ENCODE data around the gene MYH7. TPM values are rescaled to one million over a fixed set of nuclear protein-coding genes. Genes with fewer than 3 reads are reported as not detected.

The MYH7 gene
- total and polyA plus RNA-seq, 4 donors, result 0.02 to 0.42 (median 0.04) TPM

GRCh38 chr14:23444314-23444713, 8.9 kb upstream of the MYH7 start:
- Histone ChIP-seq H3K4me3 (ENCODE audit: low read depth in 1 of 3, low read length in 3 of 3) (no peak overlapping the region), H3K4me1 (ENCODE audit: control insufficient read depth in 4 of 4, insufficient read depth in 4 of 4, low read length in 3 of 4) (no peaks in the 10 kb centered on the region), H3K27ac (ENCODE audit: low read depth in 1 of 2, low read length in 2 of 2) (no peak overlapping the region), H3K36me3 (ENCODE audit: control insufficient read depth in 4 of 4, insufficient read depth in 3 of 4, low read depth in 1 of 4, low read length in 3 of 4) (no peaks in the 10 kb centered on the region), H3K9me3 (ENCODE audit: control insufficient read depth in 4 of 4, low read length in 3 of 4) (no peaks in the 10 kb centered on the region), H3K27me3 (ENCODE audit: control insufficient read depth in 4 of 4, insufficient read depth in 4 of 4, low read length in 3 of 4) (no peaks in the 10 kb centered on the region), H3K9ac (ENCODE audit: low read depth in 1 of 2, low read length in 2 of 2) (no peak overlapping the region)
- TF ChIP-seq TAF1 (conservative IDR thresholded peaks at IDR 0.05), result no peak
- TF ChIP-seq GABPA (IDR thresholded peaks at IDR 0.05 in 1 of 2, conservative IDR thresholded peaks at IDR 0.05 in 1 of 2), result no peak
- no peak for TF ChIP-seq FOXA2 (IDR thresholded peaks at IDR 0.05)
- TF ChIP-seq CTCF (IDR thresholded peaks at IDR 0.05; ENCODE audit: low read depth, low read length, missing input control), result no peak
- no peak for TF ChIP-seq ATF3 (IDR thresholded peaks at IDR 0.05)
- no peak for TF ChIP-seq YY1 (IDR thresholded peaks at IDR 0.05)
- TF ChIP-seq JUND (IDR thresholded peaks at IDR 0.05), result no peak
- TF ChIP-seq NR2F2 (IDR thresholded peaks at IDR 0.05), result no peak
- TF ChIP-seq HNF4G (IDR thresholded peaks at IDR 0.05), result no peak
- TF ChIP-seq RXRA (IDR thresholded peaks at IDR 0.05), result no peak
- no peak for DNase-seq (ENCODE audit: low spot score)
- 56% methylated on average over 1 of the region's 1 CpG for WGBS

- Histone ChIP-seq H3K9ac (ENCODE audit: low read depth in 1 of 2, low read length in 2 of 2) (no peak overlapping the region), H3K4me3 (ENCODE audit: low read depth in 1 of 3, low read length in 3 of 3) (no peak overlapping the region), H3K27ac (ENCODE audit: low read depth in 1 of 2, low read length in 2 of 2) (no peak overlapping the region), H3K9me3 (ENCODE audit: control insufficient read depth in 4 of 4, low read length in 3 of 4) (no peaks in the 10 kb centered on the region), H3K4me1 (ENCODE audit: control insufficient read depth in 4 of 4, insufficient read depth in 4 of 4, low read length in 3 of 4) (no peaks in the 10 kb centered on the region), H3K36me3 (ENCODE audit: control insufficient read depth in 4 of 4, insufficient read depth in 3 of 4, low read depth in 1 of 4, low read length in 3 of 4) (no peaks in the 10 kb centered on the region), H3K27me3 (ENCODE audit: control insufficient read depth in 4 of 4, insufficient read depth in 4 of 4, low read length in 3 of 4) (no peaks in the 10 kb centered on the region)
- 67% methylated on average over 6 of the region's 6 CpGs for WGBS
- DNase-seq (ENCODE audit: low spot score), result no peak
- TF ChIP-seq CTCF (IDR thresholded peaks at IDR 0.05; ENCODE audit: low read depth, low read length, missing input control) (no peak), GABPA (IDR thresholded peaks at IDR 0.05 in 1 of 2, conservative IDR thresholded peaks at IDR 0.05 in 1 of 2) (no peak), TAF1 (conservative IDR thresholded peaks at IDR 0.05) (no peak), ATF3 (IDR thresholded peaks at IDR 0.05) (no peak), REST (IDR thresholded peaks at IDR 0.05) (no peak), JUND (IDR thresholded peaks at IDR 0.05) (no peak), MAX (IDR thresholded peaks at IDR 0.05) (no peak), FOXA2 (IDR thresholded peaks at IDR 0.05) (no peak), FOXA1 (IDR thresholded peaks at IDR 0.05) (no peak), EGR1 (IDR thresholded peaks at IDR 0.05; ENCODE audit: low read depth in 2 of 2) (no peak), NR2F2 (IDR thresholded peaks at IDR 0.05) (no peak), HNF4G (IDR thresholded peaks at IDR 0.05) (no peak), ZBTB33 (IDR thresholded peaks at IDR 0.05) (no peak), SP1 (IDR thresholded peaks at IDR 0.05) (no peak), RXRA (IDR thresholded peaks at IDR 0.05) (no peak)
Measured at GRCh38 chr14:23443881-23444280, 8.4 kb upstream of the MYH7 start.
